ENCODE data around the gene PTCH2.

The PTCH2 gene

GRCh38 chr1:44820328-44821239, 22.5 kb downstream of the PTCH2 start (continued):
- no peak for TF ChIP-seq ZBTB49 (tag by site-specific recombination; IDR thresholded peaks at IDR 0.05; ENCODE audit: low read depth)
- TF ChIP-seq ZNF155 (tag by site-specific recombination; IDR thresholded peaks at IDR 0.05): no peak
- peak; percentile 91 for TF ChIP-seq GLIS2 (tag by site-specific recombination; IDR thresholded peaks at IDR 0.05)
- TF ChIP-seq, protein P1, sequence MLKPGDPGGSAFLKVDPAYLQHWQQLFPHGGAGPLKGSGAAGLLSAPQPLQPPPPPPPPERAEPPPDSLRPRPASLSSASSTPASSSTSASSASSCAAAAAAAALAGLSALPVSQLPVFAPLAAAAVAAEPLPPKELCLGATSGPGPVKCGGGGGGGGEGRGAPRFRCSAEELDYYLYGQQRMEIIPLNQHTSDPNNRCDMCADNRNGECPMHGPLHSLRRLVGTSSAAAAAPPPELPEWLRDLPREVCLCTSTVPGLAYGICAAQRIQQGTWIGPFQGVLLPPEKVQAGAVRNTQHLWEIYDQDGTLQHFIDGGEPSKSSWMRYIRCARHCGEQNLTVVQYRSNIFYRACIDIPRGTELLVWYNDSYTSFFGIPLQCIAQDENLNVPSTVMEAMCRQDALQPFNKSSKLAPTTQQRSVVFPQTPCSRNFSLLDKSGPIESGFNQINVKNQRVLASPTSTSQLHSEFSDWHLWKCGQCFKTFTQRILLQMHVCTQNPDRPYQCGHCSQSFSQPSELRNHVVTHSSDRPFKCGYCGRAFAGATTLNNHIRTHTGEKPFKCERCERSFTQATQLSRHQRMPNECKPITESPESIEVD (tag by site-specific recombination; IDR thresholded peaks at IDR 0.05): no peak
- no peak for TF ChIP-seq ZNF580 (tag by site-specific recombination; IDR thresholded peaks at IDR 0.05)
- TF ChIP-seq ZNF692 (tag by site-specific recombination; IDR thresholded peaks at IDR 0.05): no peak
- peak; percentile 56 for TF ChIP-seq GLIS1 (tag by site-specific recombination; IDR thresholded peaks at IDR 0.05)
- TF ChIP-seq ZNF529 (tag by site-specific recombination; IDR thresholded peaks at IDR 0.05; ENCODE audit: insufficient replicate concordance): no peak
- no peak for TF ChIP-seq ZBTB44 (tag by site-specific recombination; IDR thresholded peaks at IDR 0.05)
- TF ChIP-seq, protein P2, sequence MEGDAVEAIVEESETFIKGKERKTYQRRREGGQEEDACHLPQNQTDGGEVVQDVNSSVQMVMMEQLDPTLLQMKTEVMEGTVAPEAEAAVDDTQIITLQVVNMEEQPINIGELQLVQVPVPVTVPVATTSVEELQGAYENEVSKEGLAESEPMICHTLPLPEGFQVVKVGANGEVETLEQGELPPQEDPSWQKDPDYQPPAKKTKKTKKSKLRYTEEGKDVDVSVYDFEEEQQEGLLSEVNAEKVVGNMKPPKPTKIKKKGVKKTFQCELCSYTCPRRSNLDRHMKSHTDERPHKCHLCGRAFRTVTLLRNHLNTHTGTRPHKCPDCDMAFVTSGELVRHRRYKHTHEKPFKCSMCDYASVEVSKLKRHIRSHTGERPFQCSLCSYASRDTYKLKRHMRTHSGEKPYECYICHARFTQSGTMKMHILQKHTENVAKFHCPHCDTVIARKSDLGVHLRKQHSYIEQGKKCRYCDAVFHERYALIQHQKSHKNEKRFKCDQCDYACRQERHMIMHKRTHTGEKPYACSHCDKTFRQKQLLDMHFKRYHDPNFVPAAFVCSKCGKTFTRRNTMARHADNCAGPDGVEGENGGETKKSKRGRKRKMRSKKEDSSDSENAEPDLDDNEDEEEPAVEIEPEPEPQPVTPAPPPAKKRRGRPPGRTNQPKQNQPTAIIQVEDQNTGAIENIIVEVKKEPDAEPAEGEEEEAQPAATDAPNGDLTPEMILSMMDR (tag by site-specific recombination; IDR thresholded peaks at IDR 0.05): 0 out of 2 replicates have a peak, but pooled peaks have one; percentile 10
- no peak for TF ChIP-seq FEZF1 (tag by site-specific recombination; IDR thresholded peaks at IDR 0.05)
- no peak for TF ChIP-seq ZNF621 (tag by site-specific recombination; IDR thresholded peaks at IDR 0.05)
- TF ChIP-seq ZNF423 (tag by site-specific recombination; IDR thresholded peaks at IDR 0.05): peak; percentile 48

GRCh38 chr1:44819608-44820327, 23.3 kb downstream of the PTCH2 start:
- Histone ChIP-seq H3K4me1 (ENCODE audit: control insufficient read depth, insufficient read depth, low read length) (no peaks in the 10 kb centered on the region), H3K9me3 (ENCODE audit: control insufficient read depth, insufficient read depth, low read depth, low read length) (no peaks in the 10 kb centered on the region), H3K27ac (ENCODE audit: extremely low read depth, low read depth, low read length) (peak overlapping the region; percentile 91), H3K36me3 (ENCODE audit: control insufficient read depth in 2 of 2, insufficient read depth in 1 of 2, low read length in 2 of 2) (peaks cover 0 to 9% of the 10 kb centered on the region in 2 experiments; a peak in 1 of 3 replicates), H3K4me3 (ENCODE audit: low read depth, low read length) (peak overlapping the region; percentile 31)
- ChIA-PET CTCF (interaction anchor here (0.6 to 3.2 kb wide), 8 partner anchors 10 to 677 kb away, joined by 3 to 28 read pairs (median 4); partner anchors contain the start of gene PLK3), POLR2A (interaction anchor here (0.6 to 6.1 kb wide), 24 partner anchors 10 to 1427 kb away, joined by 3 to 84 read pairs (median 6); partner anchors contain the start of genes BEST4, BTBD19, DYNLT4 and HECTD3)
- TF ChIP-seq, protein P3, sequence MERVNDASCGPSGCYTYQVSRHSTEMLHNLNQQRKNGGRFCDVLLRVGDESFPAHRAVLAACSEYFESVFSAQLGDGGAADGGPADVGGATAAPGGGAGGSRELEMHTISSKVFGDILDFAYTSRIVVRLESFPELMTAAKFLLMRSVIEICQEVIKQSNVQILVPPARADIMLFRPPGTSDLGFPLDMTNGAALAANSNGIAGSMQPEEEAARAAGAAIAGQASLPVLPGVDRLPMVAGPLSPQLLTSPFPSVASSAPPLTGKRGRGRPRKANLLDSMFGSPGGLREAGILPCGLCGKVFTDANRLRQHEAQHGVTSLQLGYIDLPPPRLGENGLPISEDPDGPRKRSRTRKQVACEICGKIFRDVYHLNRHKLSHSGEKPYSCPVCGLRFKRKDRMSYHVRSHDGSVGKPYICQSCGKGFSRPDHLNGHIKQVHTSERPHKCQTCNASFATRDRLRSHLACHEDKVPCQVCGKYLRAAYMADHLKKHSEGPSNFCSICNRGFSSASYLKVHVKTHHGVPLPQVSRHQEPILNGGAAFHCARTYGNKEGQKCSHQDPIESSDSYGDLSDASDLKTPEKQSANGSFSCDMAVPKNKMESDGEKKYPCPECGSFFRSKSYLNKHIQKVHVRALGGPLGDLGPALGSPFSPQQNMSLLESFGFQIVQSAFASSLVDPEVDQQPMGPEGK (tag by site-specific recombination; IDR thresholded peaks at IDR 0.05): peak; percentile 34; the same call in 1 of the 2 replicates
- TF ChIP-seq, protein P1 (tag by site-specific recombination; IDR thresholded peaks at IDR 0.05): peak; percentile 98
- TF ChIP-seq ZXDB (tag by site-specific recombination; IDR thresholded peaks at IDR 0.05): peak; percentile 74
- TF ChIP-seq ZNF449 (tag by site-specific recombination; IDR thresholded peaks at IDR 0.05): peak; percentile 49; the same call in 1 of the 2 replicates
- TF ChIP-seq PRDM1 (tag by site-specific recombination; IDR thresholded peaks at IDR 0.05): peak; percentile 88

All from HEK293 (cell line).